ENCODE results near the gene MFNG.

DNA sequence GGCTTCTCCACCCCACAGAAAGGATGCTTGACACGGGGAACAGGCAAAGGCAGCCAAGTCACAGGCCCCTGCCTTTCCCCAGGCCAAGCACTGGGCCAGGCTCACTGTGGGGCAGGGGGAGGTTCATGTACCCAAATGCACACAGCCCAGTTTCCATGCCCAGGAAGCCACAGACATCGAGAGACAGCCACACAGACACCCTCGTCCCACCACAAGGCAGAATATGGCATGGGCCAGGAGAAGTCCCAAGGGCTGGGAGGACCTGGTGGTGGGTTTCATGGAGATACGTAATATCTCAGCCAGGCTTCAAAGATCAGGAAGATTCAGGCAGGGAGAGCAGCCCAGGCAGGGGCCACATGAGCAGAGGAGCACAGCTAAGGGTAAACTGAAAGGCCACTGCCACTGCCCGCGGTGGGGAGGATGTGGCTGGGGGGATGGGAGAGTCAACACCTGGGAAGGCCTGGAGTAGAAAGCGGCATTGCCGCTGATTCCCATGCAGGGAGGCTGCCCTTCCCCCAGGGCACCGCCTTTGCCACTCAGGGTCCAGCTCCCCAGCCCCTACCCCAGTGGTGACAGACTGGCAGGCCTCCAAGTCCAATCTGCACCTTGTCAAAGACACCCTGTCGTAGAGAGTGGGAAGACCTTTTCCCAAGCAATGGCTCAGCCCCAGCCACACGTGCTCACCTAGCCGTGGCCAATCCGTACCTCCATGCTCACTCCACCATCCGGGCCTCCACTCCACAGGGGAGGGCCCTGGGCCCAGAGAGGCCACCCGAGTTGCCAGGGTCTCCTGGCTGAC, 2.4 kb upstream of the MFNG start:
- TF ChIP-seq, protein P1, sequence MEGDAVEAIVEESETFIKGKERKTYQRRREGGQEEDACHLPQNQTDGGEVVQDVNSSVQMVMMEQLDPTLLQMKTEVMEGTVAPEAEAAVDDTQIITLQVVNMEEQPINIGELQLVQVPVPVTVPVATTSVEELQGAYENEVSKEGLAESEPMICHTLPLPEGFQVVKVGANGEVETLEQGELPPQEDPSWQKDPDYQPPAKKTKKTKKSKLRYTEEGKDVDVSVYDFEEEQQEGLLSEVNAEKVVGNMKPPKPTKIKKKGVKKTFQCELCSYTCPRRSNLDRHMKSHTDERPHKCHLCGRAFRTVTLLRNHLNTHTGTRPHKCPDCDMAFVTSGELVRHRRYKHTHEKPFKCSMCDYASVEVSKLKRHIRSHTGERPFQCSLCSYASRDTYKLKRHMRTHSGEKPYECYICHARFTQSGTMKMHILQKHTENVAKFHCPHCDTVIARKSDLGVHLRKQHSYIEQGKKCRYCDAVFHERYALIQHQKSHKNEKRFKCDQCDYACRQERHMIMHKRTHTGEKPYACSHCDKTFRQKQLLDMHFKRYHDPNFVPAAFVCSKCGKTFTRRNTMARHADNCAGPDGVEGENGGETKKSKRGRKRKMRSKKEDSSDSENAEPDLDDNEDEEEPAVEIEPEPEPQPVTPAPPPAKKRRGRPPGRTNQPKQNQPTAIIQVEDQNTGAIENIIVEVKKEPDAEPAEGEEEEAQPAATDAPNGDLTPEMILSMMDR (conservative IDR thresholded peaks at IDR 0.05; ENCODE audit: low read length): no peak
- no peak for TF ChIP-seq EZH2phosphoT487 (IDR thresholded peaks at IDR 0.05; ENCODE audit: borderline replicate concordance, low read depth, low read length)
